OCI-LY1 (cell line): Measurements from ENCODE around the gene TEAD3.

Experiments used
- H2AFZ ChIP-seq: fragments of 200-600 bp; sonication (generic), shearing (Covaris generic); 2 replicates; pipeline ENCODE4 v1.6.0; 2014; ENCODE audit warnings: antibody characterized with exemption, mild to moderate bottlenecking, low read length
- H3F3A ChIP-seq: fragments of 200-600 bp; sonication (generic), shearing (Covaris generic); 2 replicates; pipeline ENCODE4 v1.6.0; 2014; ENCODE audit warnings: mild to moderate bottlenecking, antibody characterized with exemption, low read length, moderate library complexity; ENCODE audit not compliant: insufficient read depth
- H3K27ac ChIP-seq: fragments of 200-600 bp; sonication (generic); 2 replicates; pipeline ENCODE4 v1.5.1; 2014; ENCODE audit warnings: low read length, mixed run types, mild to moderate bottlenecking, low read depth; ENCODE audit not compliant: poor library complexity, severe bottlenecking
- H3K27me3 ChIP-seq: fragments of 200-600 bp; sonication (generic); 2 replicates; pipeline ENCODE4 v1.6.0; 2014; ENCODE audit warnings: antibody characterized with exemption, mild to moderate bottlenecking, low read length, moderate library complexity; ENCODE audit not compliant: insufficient read depth
- H3K36me3 ChIP-seq: fragments of 200-600 bp; sonication (generic); 2 replicates; pipeline ENCODE4 v1.6.1; 2014; ENCODE audit warnings: mild to moderate bottlenecking, antibody characterized with exemption, low read length, moderate library complexity, mixed read lengths; ENCODE audit not compliant: insufficient read depth
- H3K4me1 ChIP-seq: fragments of 200-600 bp; sonication (generic); 2 replicates; pipeline ENCODE4 v1.5.1; 2014; ENCODE audit warnings: mild to moderate bottlenecking, low read length, moderate library complexity; ENCODE audit not compliant: insufficient read depth, severe bottlenecking
- H3K4me2 ChIP-seq: fragments of 200-600 bp; sonication (generic), shearing (Covaris generic); 2 replicates; pipeline ENCODE4 v1.6.1; 2014; ENCODE audit warnings: low read length
- H3K4me3 ChIP-seq: fragments of 200-600 bp; sonication (generic); 2 replicates; pipeline ENCODE4 v1.5.1; 2014; ENCODE audit warnings: low read length, low read depth, mild to moderate bottlenecking, mixed read lengths; ENCODE audit not compliant: poor library complexity, severe bottlenecking
- H3K79me2 ChIP-seq: fragments of 200-600 bp; shearing (Covaris generic); 2 replicates; pipeline ENCODE4 v1.6.1; 2016; ENCODE audit warnings: mixed run types, low read length, mixed read lengths; ENCODE audit not compliant: insufficient read depth
- H3K9ac ChIP-seq: fragments of 200-600 bp; sonication (generic), shearing (Covaris generic); 2 replicates; pipeline ENCODE4 v1.6.1; 2014; ENCODE audit warnings: mild to moderate bottlenecking, low read length, mixed read lengths
- H3K9me2 ChIP-seq: fragments of 200-600 bp; sonication (generic), shearing (Covaris generic); 2 replicates; pipeline ENCODE4 v1.6.1; 2014; ENCODE audit warnings: low read depth, mild to moderate bottlenecking, low read length, mixed read lengths
- H3K9me3 ChIP-seq: fragments of 200-600 bp; shearing (Covaris generic); 2 replicates; pipeline ENCODE4 v1.6.1; 2014; ENCODE audit warnings: low read length, mixed read lengths
- H4K20me1 ChIP-seq: fragments of 200-600 bp; sonication (generic), shearing (Covaris generic); 2 replicates; pipeline ENCODE4 v1.6.0; 2016; ENCODE audit warnings: mild to moderate bottlenecking, low read length; ENCODE audit not compliant: insufficient read depth
- EZH2 ChIP-seq: fragments of 200-600 bp; sonication (generic), shearing (Covaris generic); IDR thresholded peaks from 2 replicates; pipeline ENCODE4 v1.8.0; 2017; ENCODE audit warnings: borderline replicate concordance, mixed run types, mild to moderate bottlenecking, antibody characterized with exemption, low read length, moderate library complexity, mixed read lengths
- TF ChIP-seq, protein P1 (sequence below): fragments of 200-600 bp; sonication (generic), shearing (Covaris generic); IDR thresholded peaks from 2 replicates; pipeline ENCODE4 v1.5.1; 2017; ENCODE audit warnings: mild to moderate bottlenecking, antibody characterized with exemption, low read length, moderate library complexity, mixed read lengths

Gene TEAD3

DNA sequence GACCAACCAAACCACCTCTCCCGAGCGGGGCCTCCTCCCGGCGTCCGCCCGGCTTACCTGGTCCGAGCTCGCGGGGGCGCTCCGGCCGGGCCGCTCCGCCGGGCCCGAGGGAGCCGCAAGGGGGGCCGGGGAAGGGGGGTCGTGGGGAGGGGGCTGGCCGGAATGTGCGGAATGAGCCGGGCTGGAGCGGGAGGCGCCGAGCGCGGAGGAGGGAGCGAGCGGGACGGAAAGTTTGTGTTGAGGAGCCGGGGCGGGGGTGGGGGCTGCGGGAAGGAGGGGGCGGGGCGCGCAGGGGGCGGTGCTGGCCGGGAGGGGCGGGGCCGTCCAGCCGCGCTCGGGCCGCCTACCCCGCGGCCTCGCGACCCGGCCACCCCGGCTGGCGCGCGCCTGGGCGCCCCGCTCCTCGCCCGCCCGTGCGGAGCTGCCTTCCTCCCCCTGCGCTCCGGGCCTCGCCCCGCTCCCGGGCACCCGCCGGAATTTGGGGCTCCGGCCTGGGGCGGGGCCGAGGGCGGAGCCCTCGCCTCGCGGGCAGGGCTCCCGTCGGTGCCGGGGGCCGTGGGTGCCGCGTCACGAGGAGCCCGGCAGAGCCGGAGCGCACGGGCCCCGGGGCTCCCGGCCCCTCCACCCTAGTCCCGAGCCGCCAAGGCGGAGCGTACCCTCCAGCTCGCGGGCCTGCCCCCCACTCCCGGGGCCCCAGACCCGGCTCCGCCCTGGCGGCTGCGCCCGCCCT lies at the start of gene TEAD3:
TSS of gene TEAD3 (minus strand) at position 239 of the 730 bp plus-strand sequence.
- Histone ChIP-seq H3K4me3 (peak within 1 kb of the TSS; percentile 71), H3K4me1 (peaks cover 10% of the 10 kb centered on the region), H3K9ac (peak within 1 kb of the TSS; percentile 75), H2AFZ (peak within 1 kb of the TSS; percentile 78), H3F3A (no peaks in the 10 kb centered on the region), H3K9me2 (no peaks in the 10 kb centered on the region), H3K27ac (no peak within 1 kb of the TSS), H3K4me2 (peak within 1 kb of the TSS; percentile 97), H3K79me2 (no peaks in the 10 kb centered on the region), H3K9me3 (no peaks in the 10 kb centered on the region), H4K20me1 (no peaks in the 10 kb centered on the region), H3K36me3 (no peaks in the 10 kb centered on the region), H3K27me3 (peaks cover 20% of the 10 kb centered on the region)
- TF ChIP-seq, protein P1, sequence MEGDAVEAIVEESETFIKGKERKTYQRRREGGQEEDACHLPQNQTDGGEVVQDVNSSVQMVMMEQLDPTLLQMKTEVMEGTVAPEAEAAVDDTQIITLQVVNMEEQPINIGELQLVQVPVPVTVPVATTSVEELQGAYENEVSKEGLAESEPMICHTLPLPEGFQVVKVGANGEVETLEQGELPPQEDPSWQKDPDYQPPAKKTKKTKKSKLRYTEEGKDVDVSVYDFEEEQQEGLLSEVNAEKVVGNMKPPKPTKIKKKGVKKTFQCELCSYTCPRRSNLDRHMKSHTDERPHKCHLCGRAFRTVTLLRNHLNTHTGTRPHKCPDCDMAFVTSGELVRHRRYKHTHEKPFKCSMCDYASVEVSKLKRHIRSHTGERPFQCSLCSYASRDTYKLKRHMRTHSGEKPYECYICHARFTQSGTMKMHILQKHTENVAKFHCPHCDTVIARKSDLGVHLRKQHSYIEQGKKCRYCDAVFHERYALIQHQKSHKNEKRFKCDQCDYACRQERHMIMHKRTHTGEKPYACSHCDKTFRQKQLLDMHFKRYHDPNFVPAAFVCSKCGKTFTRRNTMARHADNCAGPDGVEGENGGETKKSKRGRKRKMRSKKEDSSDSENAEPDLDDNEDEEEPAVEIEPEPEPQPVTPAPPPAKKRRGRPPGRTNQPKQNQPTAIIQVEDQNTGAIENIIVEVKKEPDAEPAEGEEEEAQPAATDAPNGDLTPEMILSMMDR: peak; percentile 20; the same call in 1 of the 2 replicates
- no peak for TF ChIP-seq EZH2

DNA sequence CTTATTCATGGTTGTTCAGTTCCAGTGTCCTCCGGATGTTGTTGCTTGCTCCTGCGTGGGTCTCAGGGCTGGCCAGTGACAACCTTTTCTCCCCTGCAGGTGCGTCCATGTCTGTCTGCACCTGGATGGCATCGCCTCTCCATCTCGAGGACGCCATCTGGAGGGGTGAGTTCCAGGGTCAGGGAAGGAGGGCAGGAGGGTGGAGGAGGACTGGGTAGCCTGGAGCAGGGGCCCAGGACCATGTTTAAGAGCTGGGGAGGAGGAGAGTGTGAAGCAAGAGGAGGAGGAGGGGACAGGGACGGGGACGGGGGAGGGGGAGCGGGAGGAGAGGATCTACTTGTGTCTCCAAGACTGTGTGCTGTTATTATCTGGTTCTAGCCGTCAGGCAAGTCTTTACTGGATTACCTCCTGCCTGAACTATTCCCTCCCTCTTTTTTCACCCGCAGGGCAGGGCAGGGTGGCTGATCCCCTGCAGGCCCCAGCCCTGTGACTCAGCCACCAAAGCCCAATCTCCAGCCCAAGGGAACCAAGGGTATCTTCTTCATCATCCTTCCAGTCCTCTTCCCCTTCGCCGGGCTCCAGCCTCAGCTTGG lies 48.0 kb upstream of the TEAD3 start:
- H3K4me2 ChIP-seq: no peak overlapping the region

DNA sequence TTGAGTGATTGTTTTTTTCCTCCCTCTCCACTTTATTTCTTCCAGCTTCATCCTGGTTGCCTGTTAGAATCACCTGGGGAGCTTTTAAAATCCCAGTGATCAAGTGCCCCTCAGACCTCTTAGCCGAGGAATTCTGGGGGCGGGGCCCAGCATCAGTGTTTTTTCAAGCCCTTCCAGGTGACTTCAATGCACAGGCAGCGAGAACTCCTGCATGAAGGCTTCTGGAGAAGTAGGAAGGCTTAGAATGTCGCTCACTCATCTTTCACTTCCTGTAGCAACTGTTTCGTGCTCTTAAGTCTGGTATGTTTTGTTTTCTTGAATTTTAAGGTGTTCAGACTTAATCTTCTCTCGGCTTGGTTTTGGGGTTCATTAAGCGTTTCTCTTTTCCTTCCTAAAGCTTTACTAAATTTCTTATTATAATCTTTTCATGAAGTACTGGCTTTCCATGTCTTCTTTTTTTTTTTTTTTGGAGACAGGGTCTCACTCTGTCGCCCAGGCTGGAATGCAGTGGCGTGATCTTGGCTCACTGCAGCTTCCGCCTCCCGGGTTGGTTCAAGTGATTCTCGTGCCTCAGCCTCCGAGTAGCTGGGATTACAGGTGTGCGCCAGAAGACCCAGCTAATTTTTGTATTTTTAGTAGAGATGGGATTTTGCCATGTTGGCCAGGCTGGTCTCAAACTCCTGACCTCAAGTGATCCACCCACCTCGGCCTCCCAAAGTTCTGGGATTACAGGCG lies 46.7 kb upstream of the TEAD3 start:
- H3K27ac ChIP-seq: no peak overlapping the region
- no peak overlapping the region for H3K9ac ChIP-seq
- no peak overlapping the region for H2AFZ ChIP-seq
- H3K9me2 ChIP-seq: no peaks in the 10 kb centered on the region
- peaks cover 6% of the 10 kb centered on the region; the same call in 1 of the 2 replicates for H3K9me3 ChIP-seq
- TF ChIP-seq EZH2: no peak
- TF ChIP-seq, protein P1: no peak
- H3F3A ChIP-seq: no peaks in the 10 kb centered on the region
- no peak overlapping the region for H3K4me2 ChIP-seq
- H3K4me3 ChIP-seq: no peak overlapping the region
- H3K4me1 ChIP-seq: no peaks in the 10 kb centered on the region
- no peaks in the 10 kb centered on the region for H4K20me1 ChIP-seq
- H3K27me3 ChIP-seq: peaks cover 3% of the 10 kb centered on the region; the same call in 1 of the 2 replicates
- peaks cover 3% of the 10 kb centered on the region; the same call in 1 of the 2 replicates for H3K36me3 ChIP-seq
- no peaks in the 10 kb centered on the region for H3K79me2 ChIP-seq

More for the DNA sequence above, 48.0 kb upstream of the TEAD3 start:
- Histone ChIP-seq H3K4me1 (no peaks in the 10 kb centered on the region), H3K9me2 (no peaks in the 10 kb centered on the region), H3K9ac (no peak overlapping the region), H2AFZ (no peak overlapping the region), H3F3A (no peaks in the 10 kb centered on the region), H3K27me3 (peaks cover 3% of the 10 kb centered on the region; the same call in 1 of the 2 replicates), H4K20me1 (no peaks in the 10 kb centered on the region), H3K27ac (no peak overlapping the region), H3K79me2 (no peaks in the 10 kb centered on the region), H3K4me3 (no peak overlapping the region), H3K36me3 (peaks cover 3% of the 10 kb centered on the region; the same call in 1 of the 2 replicates), H3K9me3 (peaks cover 10% of the 10 kb centered on the region)
- TF ChIP-seq EZH2: no peak
- TF ChIP-seq, protein P1: no peak
